ENCODE results near the gene DHX34.
A peak's percentile ranks its signal among the peaks of the same experiment; 100 is the strongest.

The DHX34 gene

DNA sequence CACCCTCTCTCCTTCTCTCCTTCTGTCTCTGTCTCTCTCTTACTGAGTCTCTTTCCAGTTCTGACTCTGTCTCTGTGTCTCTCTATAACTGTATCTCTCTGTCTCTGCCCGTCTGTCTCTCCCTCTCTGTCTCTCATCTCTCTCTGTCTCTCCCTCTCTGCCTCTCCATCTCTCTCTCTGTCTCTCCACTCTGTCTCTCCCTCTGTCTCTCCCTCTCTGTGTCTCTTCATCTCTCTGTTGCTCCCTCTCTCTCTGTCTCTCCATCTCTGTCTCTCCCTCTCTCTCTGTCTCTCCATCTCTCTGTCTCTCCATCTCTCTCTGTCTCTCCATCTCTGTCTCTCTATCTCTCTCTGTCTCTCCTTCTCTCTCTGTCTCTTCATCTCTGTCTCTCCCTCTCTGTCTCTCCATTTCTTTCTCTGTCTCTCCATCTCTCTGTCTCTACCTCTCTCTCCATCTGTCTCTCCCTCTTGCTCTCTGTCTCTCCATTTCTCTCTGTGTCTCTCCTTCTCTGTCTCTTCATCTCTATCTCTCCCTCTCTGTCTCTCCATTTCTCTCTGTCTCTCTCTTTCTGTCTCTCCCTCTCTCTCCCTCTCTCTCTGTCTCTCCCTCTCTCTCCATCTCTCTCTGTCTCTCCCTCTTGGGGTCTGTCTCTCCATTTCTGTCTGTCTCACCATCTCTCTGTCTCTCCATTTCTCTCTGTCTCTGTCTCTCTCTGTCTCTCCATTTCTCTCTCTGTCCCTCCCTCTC lies 73.5 kb downstream of the DHX34 start (continued):
- no peak for TF ChIP-seq ZNF561 (tag by site-specific recombination; IDR thresholded peaks at IDR 0.05; ENCODE audit: borderline replicate concordance)
- TF ChIP-seq REPIN1 (tag by site-specific recombination; IDR thresholded peaks at IDR 0.05; ENCODE audit: low read depth) = no peak
- no peak for TF ChIP-seq ZNF777 (tag by site-specific recombination; IDR thresholded peaks at IDR 0.05; ENCODE audit: borderline replicate concordance)
- no peak for TF ChIP-seq YY1 (tag by site-specific recombination; IDR thresholded peaks at IDR 0.05)
- no peak for TF ChIP-seq ZNF621 (tag by site-specific recombination; IDR thresholded peaks at IDR 0.05)
- TF ChIP-seq, protein P1, sequence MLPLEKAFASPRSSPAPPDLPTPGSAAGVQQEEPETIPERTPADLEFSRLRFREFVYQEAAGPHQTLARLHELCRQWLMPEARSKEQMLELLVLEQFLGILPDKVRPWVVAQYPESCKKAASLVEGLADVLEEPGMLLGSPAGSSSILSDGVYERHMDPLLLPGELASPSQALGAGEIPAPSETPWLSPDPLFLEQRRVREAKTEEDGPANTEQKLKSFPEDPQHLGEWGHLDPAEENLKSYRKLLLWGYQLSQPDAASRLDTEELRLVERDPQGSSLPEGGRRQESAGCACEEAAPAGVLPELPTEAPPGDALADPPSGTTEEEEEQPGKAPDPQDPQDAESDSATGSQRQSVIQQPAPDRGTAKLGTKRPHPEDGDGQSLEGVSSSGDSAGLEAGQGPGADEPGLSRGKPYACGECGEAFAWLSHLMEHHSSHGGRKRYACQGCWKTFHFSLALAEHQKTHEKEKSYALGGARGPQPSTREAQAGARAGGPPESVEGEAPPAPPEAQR (tag by site-specific recombination; IDR thresholded peaks at IDR 0.05) = 0 out of 2 replicates have a peak, but pooled peaks have one; percentile 11
- no peak for TF ChIP-seq ZNF514 (tag by site-specific recombination; IDR thresholded peaks at IDR 0.05)
- TF ChIP-seq KLF1 (tag by site-specific recombination; IDR thresholded peaks at IDR 0.05) = no peak; the same call in 1 of the 2 replicates
- no peak for TF ChIP-seq ZNF221 (tag by site-specific recombination; IDR thresholded peaks at IDR 0.05; ENCODE audit: borderline replicate concordance)
- TF ChIP-seq, protein P2, sequence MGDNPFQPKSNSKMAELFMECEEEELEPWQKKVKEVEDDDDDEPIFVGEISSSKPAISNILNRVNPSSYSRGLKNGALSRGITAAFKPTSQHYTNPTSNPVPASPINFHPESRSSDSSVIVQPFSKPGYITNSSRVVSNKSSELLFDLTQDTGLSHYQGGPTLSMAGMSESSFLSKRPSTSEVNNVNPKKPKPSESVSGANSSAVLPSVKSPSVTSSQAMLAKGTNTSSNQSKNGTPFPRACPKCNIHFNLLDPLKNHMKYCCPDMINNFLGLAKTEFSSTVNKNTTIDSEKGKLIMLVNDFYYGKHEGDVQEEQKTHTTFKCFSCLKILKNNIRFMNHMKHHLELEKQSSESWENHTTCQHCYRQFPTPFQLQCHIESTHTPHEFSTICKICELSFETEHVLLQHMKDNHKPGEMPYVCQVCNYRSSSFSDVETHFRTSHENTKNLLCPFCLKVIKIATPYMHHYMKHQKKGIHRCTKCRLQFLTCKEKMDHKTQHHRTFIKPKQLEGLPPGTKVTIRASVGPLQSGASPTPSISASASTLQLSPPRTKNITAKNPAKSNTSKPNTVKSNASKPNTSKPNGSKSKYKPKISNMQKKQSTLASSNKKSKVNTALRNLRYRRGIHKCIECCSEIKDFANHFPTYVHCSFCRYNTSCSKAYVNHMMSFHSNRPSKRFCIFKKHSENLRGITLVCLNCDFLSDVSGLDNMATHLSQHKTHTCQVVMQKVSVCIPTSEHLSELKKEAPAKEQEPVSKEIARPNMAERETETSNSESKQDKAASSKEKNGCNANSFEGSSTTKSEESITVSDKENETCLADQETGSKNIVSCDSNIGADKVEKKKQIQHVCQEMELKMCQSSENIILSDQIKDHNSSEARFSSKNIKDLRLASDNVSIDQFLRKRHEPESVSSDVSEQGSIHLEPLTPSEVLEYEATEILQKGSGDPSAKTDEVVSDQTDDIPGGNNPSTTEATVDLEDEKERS (tag by site-specific recombination; IDR thresholded peaks at IDR 0.05) = no peak
- 0 out of 2 replicates have a peak, but pooled peaks have one; percentile 15 for TF ChIP-seq GLI4 (tag by site-specific recombination; IDR thresholded peaks at IDR 0.05)
- TF ChIP-seq ZNF175 (tag by site-specific recombination; IDR thresholded peaks at IDR 0.05) = 0 out of 2 replicates have a peak, but pooled peaks have one; percentile 30
- TF ChIP-seq, protein P3, sequence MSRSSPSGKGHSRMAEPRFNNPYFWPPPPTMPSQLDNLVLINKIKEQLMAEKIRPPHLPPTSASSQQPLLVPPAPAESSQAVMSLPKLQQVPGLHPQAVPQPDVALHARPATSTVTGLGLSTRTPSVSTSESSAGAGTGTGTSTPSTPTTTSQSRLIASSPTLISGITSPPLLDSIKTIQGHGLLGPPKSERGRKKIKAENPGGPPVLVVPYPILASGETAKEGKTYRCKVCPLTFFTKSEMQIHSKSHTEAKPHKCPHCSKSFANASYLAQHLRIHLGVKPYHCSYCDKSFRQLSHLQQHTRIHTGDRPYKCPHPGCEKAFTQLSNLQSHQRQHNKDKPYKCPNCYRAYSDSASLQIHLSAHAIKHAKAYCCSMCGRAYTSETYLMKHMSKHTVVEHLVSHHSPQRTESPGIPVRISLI (tag by site-specific recombination; IDR thresholded peaks at IDR 0.05) = no peak
- TF ChIP-seq ZNF776 (tag by site-specific recombination; IDR thresholded peaks at IDR 0.05; ENCODE audit: borderline replicate concordance) = no peak
- TF ChIP-seq ZNF585B (tag by site-specific recombination; IDR thresholded peaks at IDR 0.05) = no peak
- TF ChIP-seq SP2 (tag by site-specific recombination; IDR thresholded peaks at IDR 0.05) = no peak

DNA sequence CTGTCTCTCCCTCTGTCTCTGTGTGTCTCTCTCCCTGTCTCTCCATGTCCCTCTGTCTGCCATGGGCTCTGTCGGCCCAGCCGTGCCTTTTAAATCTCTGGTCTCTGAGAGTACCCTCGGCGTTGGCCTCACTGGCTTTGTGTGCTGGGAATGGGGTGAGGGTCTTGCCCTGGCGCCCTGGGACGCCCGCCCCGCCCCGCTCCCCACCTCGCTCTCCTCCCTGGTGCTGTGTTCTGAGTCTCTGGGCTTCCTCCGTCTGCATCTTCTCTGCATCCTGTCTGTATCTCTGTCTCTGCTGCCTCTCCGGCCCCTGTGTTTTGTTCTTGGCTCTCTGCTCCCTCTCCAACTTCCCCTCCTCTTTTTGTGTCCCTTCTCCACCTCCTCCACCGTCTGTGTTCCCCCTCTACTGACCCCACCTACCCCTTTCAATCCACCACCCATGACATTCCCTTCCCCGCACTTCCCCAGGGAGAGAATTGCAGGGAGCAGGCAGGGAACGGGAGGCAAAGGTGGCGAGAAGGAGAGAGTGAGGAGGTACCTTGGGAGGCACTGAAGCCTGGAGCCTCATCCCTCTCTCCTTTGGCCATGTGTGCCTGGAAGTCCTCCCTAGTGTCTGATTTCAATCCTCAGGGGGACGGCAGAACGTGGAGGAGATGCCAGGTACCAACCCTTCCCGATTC lies 74.2 kb downstream of the DHX34 start:
- ChIA-PET CTCF (interaction anchor here (0.6 to 1.2 kb wide), 2 partner anchors 33 to 75 kb away, joined by 3 read pairs; no protein-coding TSS in a partner anchor), POLR2A (no interaction called here)
- no peak overlapping the region for H3K4me3 ChIP-seq (ENCODE audit: low read depth, low read length)
- peaks cover 15% of the 10 kb centered on the region for H3K4me1 ChIP-seq (ENCODE audit: control insufficient read depth, insufficient read depth, low read length)
- no peaks in the 10 kb centered on the region for H3K36me3 ChIP-seq (ENCODE audit: control insufficient read depth in 2 of 2, insufficient read depth in 1 of 2, low read length in 2 of 2)
- no peak overlapping the region for H3K27ac ChIP-seq (ENCODE audit: extremely low read depth, low read depth, low read length)
- H3K9me3 ChIP-seq (ENCODE audit: control insufficient read depth, insufficient read depth, low read depth, low read length) = no peaks in the 10 kb centered on the region
- TF ChIP-seq ZNF366 (tag by site-specific recombination; conservative IDR thresholded peaks at IDR 0.05) (no peak), ZFP3 (tag by site-specific recombination; IDR thresholded peaks at IDR 0.05; ENCODE audit: low read depth) (no peak), ZBTB20 (tag by site-specific recombination; IDR thresholded peaks at IDR 0.05) (no peak), IKZF3 (tag by site-specific recombination; IDR thresholded peaks at IDR 0.05) (peak; percentile 63), SP7 (tag by site-specific recombination; IDR thresholded peaks at IDR 0.05) (no peak), TRIM28 (IDR thresholded peaks at IDR 0.05; ENCODE audit: borderline replicate concordance, low read length) (no peak), ZNF514 (tag by site-specific recombination; IDR thresholded peaks at IDR 0.05) (no peak), ZFP41 (tag by site-specific recombination; IDR thresholded peaks at IDR 0.05; ENCODE audit: borderline replicate concordance) (no peak)
- TF ChIP-seq, protein P4, sequence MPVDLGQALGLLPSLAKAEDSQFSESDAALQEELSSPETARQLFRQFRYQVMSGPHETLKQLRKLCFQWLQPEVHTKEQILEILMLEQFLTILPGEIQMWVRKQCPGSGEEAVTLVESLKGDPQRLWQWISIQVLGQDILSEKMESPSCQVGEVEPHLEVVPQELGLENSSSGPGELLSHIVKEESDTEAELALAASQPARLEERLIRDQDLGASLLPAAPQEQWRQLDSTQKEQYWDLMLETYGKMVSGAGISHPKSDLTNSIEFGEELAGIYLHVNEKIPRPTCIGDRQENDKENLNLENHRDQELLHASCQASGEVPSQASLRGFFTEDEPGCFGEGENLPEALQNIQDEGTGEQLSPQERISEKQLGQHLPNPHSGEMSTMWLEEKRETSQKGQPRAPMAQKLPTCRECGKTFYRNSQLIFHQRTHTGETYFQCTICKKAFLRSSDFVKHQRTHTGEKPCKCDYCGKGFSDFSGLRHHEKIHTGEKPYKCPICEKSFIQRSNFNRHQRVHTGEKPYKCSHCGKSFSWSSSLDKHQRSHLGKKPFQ (tag by site-specific recombination; IDR thresholded peaks at IDR 0.05) = no peak
- TF ChIP-seq, protein P5, sequence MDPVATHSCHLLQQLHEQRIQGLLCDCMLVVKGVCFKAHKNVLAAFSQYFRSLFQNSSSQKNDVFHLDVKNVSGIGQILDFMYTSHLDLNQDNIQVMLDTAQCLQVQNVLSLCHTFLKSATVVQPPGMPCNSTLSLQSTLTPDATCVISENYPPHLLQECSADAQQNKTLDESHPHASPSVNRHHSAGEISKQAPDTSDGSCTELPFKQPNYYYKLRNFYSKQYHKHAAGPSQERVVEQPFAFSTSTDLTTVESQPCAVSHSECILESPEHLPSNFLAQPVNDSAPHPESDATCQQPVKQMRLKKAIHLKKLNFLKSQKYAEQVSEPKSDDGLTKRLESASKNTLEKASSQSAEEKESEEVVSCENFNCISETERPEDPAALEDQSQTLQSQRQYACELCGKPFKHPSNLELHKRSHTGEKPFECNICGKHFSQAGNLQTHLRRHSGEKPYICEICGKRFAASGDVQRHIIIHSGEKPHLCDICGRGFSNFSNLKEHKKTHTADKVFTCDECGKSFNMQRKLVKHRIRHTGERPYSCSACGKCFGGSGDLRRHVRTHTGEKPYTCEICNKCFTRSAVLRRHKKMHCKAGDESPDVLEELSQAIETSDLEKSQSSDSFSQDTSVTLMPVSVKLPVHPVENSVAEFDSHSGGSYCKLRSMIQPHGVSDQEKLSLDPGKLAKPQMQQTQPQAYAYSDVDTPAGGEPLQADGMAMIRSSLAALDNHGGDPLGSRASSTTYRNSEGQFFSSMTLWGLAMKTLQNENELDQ (tag by site-specific recombination; IDR thresholded peaks at IDR 0.05; ENCODE audit: low read depth) = no peak
